NCI-H1694 treated with DMSO at 0.1 percent for 48 hours (cell line): ENCODE data around the gene RCC2.
"Not testable (repeated sequence)": the region's sequence is repeated elsewhere in the genome, so short reads cannot be mapped to it uniquely, and the experiment has no call there.

Experiments used
- DNase-seq: peaks from one replicate; lab custom pipeline; 2025; lab: John Stamatoyannopoulos, UW

RCC2 gene

DNA sequence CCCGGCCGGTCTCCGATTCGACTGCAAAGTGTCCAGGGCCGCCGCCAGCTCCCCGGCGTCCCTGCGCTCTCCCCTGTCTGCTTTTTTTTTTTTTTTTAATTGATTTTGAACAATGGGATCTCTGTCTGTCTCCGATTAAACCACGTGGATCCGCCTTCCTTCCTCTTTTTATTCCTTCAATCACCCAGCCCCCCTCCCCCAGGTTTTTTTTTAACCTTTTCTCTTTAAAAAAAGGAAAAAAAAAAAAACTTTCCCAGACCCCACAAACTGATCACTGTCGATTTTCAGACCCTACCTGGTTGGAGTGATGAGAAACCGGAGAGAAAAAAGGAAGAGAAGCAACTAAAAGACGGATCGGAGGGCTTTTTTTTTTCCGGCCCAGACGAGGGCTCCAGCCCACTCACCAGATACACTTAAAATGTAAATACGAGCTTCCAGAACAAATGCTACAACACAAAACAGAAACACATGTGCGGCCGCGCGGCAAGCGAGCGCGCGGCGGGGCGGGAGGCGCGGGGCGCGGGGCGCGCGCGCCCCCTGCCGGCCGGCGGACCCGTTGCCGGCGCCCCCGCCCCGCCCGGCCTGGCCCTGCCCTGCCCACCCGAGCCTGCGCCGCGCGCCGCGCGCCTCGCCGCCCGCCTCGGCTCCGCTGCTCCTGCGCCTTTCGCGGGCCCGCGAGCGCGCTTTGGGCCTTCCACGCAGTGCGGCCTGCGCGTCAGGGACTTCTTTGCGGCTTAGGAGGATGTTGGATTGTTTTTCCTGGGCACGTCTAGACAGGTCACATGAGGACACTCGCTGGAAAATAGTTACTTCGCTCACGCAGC, at the start of gene RCC2:
RCC2 (minus strand) TSS at position 428 of the 824 bp plus-strand sequence. CDS start 1,163 bp downstream, outside the sequence.
- DNase-seq, result peak; percentile 57

GRCh38 chr1:17486242-17486641, 46.8 kb upstream of the RCC2 start:
- DNase-seq, result no peak

DNA sequence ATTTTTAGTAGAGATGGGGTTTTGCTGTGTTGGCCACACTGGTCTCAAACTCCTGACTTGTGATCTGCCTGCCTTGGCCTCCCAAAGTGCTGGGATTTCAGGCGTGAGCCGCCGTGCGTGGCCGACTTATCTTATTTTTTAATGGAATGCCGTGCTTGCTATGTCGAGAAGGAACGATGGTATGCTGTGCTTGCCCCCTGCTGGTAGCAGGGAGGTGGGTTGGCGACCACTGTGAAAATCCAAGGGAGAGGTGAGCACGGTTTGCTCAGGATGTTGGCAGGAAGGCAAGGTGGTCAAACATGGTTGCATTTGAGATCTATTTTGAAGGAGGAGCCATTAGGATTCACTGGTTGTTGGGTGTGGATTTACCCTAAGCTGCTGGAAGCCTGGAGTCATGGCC, 45.8 kb upstream of the RCC2 start:
- DNase-seq, result peak; percentile 7

DNA sequence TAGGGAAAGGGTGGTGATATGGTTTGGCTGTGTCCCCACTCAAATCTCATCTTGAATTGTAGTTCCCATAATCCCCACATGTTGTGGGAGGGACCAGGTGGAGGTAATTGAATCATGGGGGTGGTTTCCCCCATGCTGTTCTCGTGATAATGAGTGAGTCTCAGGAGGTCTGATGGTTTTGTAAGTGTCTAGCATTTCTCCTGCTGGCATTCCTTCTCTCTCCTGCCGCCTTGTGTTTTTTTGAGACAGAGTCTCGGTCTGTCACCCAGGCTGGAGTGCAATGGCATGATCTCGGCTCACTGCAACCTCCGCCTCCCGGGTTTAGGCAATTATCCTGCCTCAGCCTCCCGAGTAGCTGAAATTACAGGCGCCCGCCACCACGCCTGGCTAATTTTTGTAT, 42.5 kb upstream of the RCC2 start:
- not testable (repeated sequence) for DNase-seq

DNA sequence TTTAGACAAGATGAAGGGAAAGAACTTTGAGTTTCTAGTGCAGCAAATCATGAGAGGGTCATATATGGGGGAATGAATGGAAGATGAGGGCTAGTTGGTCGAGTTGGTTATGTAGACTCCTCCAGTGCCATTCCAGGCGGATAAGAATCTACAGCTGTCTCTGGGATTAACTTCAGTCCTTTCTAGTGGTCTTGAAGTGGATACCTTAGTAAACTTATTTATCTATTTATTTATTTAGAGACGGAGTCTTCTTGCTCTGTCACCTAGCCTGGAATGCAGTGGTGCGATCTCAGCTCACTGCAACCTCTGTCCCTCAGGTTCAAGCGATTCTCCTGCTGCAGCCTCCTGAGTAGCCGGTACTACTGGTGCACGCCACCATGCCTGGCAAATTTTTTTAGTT, 41.4 kb upstream of the RCC2 start:
- DNase-seq, result no peak

- DNase-seq, result no peak
Measured at GRCh38 chr1:17475752-17476151, 36.3 kb upstream of the RCC2 start.

DNA sequence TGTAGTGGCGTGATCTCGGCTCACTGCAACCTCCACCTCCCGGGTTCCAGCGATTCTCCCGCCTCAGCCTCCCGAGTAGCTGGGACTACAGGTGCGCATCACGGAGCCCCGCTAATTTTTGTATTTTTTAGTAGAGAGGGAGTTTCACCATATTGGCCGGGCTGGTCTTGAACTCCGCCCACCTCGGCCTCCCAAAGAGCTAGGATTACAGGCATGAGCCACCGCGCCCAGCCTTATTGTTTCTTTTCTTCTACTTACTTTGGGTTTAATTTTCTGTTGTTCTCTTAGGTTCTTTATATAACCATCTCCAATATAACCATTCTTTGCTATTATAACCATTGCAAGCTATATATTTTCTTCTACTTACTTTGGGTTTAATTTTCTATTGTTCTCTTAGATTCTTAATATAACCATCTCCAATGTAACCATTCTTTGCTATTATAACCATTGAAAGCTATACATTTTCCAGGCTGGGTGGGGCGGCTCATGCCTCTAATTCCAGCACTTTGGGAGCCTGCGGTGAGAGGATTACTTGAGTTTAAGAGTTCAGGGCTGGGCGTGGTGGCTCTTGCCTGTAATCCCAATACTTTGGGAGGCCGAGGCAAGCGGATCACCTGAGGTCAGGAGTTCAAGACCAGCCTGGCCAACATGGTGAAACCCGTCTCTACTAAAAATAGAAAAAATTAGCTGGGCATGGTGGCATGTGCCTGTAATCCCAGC, 35.5 kb upstream of the RCC2 start:
- not testable (repeated sequence) for DNase-seq

- DNase-seq, result no peak
Measured at GRCh38 chr1:17472814-17473213, 33.3 kb upstream of the RCC2 start.

GRCh38 chr1:17471393-17471792, 31.9 kb upstream of the RCC2 start:
- DNase-seq, result no peak

- DNase-seq, result no peak
Measured at GRCh38 chr1:17470021-17470799, 30.7 kb upstream of the RCC2 start.

- not testable (repeated sequence) for DNase-seq
Measured at GRCh38 chr1:17468357-17469265, 29.1 kb upstream of the RCC2 start.

GRCh38 chr1:17466359-17466758, 26.9 kb upstream of the RCC2 start:
- DNase-seq, result no peak

DNA sequence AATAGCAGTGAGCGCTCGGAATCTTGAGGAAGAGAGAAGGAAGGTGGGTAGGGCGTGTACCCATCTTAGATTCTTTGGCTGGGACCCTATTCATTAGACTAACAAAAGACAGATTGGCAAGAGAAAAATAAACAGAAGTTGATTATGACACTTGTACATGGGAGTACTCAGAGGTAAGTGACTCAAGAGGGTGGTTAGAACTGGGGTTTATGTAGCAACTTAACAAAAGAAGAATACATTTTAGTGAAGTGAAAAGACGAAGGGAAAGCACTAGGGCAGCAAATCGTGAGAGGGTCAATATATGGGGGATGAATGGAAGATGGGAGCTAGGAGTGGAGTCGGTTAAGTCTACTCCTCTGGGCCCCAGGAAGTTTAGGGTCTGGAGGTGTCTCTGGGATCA, 25.8 kb upstream of the RCC2 start:
- DNase-seq, result no peak

DNA sequence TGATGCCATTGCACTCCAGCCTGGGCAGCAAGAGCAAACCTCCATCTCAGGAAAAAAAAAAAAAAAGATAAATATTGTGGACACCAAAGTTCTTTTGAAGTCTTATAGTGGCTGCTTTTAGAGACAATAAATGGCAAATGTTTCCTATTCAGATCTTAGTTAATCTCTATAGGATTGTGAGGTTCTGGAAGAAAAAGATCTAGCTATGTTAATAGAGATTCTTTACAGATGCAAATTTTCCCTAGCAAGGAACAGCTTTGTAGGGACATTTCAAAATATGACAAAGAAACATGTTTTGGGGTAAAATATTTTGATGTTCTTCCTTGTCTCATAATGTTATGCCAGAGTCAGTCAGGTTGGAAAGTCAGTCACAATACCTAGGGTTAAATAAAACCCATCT, 24.5 kb upstream of the RCC2 start:
- DNase-seq, result no peak

GRCh38 chr1:17462669-17463068, 23.2 kb upstream of the RCC2 start:
- DNase-seq, result no peak

DNA sequence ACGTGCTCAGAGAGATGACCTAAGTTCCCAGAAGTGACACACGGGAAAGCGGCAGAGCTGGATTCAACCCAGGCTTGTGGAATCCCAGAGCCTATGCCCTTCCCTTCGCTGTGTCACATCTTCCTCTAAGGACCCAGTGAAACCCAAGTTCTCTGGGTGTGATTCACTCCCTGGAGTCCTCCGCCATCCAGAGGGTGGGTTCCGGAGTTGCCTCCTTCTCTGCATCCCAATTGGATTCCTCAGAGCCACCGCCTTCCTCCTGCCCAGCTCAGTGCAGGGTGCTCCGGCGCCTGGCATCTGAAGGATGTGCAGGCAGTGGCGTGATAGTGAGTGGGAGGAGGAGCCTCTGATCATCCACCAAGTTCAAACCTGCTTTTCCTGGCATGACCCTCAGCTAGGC, 20.7 kb upstream of the RCC2 start:
- no peak for DNase-seq

DNA sequence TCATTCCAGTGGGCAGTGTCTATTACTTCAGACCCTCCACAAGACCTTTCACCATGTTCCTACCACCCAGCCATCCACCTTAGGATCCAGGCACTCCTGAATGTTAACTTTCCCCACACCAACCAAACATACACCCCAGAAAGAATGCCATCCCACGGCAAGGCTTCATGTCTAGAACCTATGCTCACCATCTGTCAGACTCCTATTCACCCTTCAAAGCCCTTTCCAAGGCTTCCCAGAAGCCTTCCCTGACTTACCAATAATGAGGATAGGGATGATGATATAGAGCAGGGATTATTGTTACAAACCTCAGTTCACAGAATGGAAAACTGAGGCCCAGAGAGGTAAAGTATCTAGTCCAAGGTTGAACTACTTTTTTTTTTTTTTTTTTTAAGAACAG, 19.3 kb upstream of the RCC2 start:
- no peak for DNase-seq

- no peak for DNase-seq
Measured at GRCh38 chr1:17452686-17453085, 13.2 kb upstream of the RCC2 start.

GRCh38 chr1:17452203-17452602, 12.7 kb upstream of the RCC2 start:
- not testable (repeated sequence) for DNase-seq

- DNase-seq, result no peak
Measured at GRCh38 chr1:17451731-17452130, 12.3 kb upstream of the RCC2 start.

DNA sequence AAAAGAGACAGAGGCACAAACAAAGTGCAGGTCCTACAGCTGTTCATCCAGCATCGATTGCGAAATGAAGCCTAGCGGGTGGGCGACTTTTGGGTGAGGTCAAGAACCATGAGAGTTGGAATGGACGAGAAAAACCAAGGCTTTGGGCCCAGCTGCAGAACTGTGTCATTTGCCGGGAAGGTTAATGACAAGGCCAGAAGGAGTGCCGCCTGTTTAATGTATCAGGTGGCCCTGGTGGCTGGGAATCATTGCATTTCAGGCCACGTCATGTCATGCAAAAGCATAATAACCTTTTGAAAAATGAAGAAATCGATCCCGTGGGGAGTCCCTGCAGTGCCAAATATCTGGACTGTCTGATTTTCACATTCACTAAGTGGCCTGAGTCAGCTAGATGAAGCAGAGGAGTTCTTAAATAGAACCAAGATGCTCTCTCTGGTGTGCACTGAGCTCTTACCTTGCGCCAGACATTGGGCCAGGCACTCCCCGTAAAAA, 8.1 kb upstream of the RCC2 start:
- DNase-seq, result no peak
